Measurements from ENCODE around the gene SIGLEC12.

Gene SIGLEC12

GRCh38 chr19:51501594-51502263 lies at the start of gene SIGLEC12:
TSS of gene SIGLEC12 (minus strand) at chr19:51501800. CDS start at chr19:51501733, 67 bp downstream.
- DNase-seq = no peak

- DNase-seq = no peak
Measured at GRCh38 chr19:51550848-51551672, 49.5 kb upstream of the SIGLEC12 start.

- DNase-seq = no peak
Measured at GRCh38 chr19:51549533-51550324, 48.1 kb upstream of the SIGLEC12 start.

- DNase-seq = no peak
Measured at GRCh38 chr19:51548891-51549305, 47.3 kb upstream of the SIGLEC12 start.

GRCh38 chr19:51548213-51548651 lies 46.6 kb upstream of the SIGLEC12 start:
- DNase-seq = no peak

GRCh38 chr19:51547397-51548212 lies 46.0 kb upstream of the SIGLEC12 start:
- DNase-seq = no peak

- no peak for DNase-seq
Measured at GRCh38 chr19:51546650-51547396, 45.2 kb upstream of the SIGLEC12 start.

GRCh38 chr19:51546107-51546649 lies 44.6 kb upstream of the SIGLEC12 start:
- DNase-seq = no peak

GRCh38 chr19:51544038-51544437 lies 42.4 kb upstream of the SIGLEC12 start:
- no peak for DNase-seq

- no peak for DNase-seq
Measured at GRCh38 chr19:51542699-51543098, 41.1 kb upstream of the SIGLEC12 start.

GRCh38 chr19:51541458-51542357 lies 40.1 kb upstream of the SIGLEC12 start:
- no peak for DNase-seq

GRCh38 chr19:51539821-51540366 lies 38.3 kb upstream of the SIGLEC12 start:
- DNase-seq = no peak

GRCh38 chr19:51535535-51535934 lies 33.9 kb upstream of the SIGLEC12 start:
- DNase-seq = no peak

- DNase-seq = no peak
Measured at GRCh38 chr19:51531349-51532315, 30.0 kb upstream of the SIGLEC12 start, which contains the start of gene SIGLEC6. TSS of gene SIGLEC6 (minus strand) at chr19:51531670. CDS start at chr19:51531648, 22 bp downstream.

GRCh38 chr19:51530616-51531015 lies 29.0 kb upstream of the SIGLEC12 start:
- no peak for DNase-seq

GRCh38 chr19:51529301-51529700 lies 27.7 kb upstream of the SIGLEC12 start:
- no peak for DNase-seq

GRCh38 chr19:51525651-51526050 lies 24.1 kb upstream of the SIGLEC12 start:
- no peak for DNase-seq

- no peak for DNase-seq
Measured at GRCh38 chr19:51524666-51525264, 23.2 kb upstream of the SIGLEC12 start.
